Measurements from ENCODE around the gene THEM4.

THEM4 gene

GRCh38 chr1:151831605-151832004, 77.7 kb downstream of the THEM4 start, which contains the start of gene RORC:
TSS of gene RORC (minus strand) at chr1:151831802. CDS start at chr1:151831764, 38 bp downstream.
- no peak for DNase-seq
- Histone ChIP-seq H3K4me3 (ENCODE audit: low read depth, low read length) (no peak within 1 kb of the TSS), H3K27ac (no peak within 1 kb of the TSS), H3K27me3 (ENCODE audit: insufficient read depth, low read depth, severe bottlenecking) (no peaks in the 10 kb centered on the region), H3K36me3 (no peaks in the 10 kb centered on the region), H3K9me3 (ENCODE audit: severe bottlenecking) (no peaks in the 10 kb centered on the region)
- TF ChIP-seq CTCF (IDR thresholded peaks at IDR 0.05; ENCODE audit: low read depth, low read length) = no peak

GRCh38 chr1:151831256-151831591, 78.1 kb downstream of the THEM4 start:
- H3K36me3 ChIP-seq = no peaks in the 10 kb centered on the region
- TF ChIP-seq CTCF (IDR thresholded peaks at IDR 0.05; ENCODE audit: low read depth, low read length) = no peak
- no peak overlapping the region for H3K4me3 ChIP-seq (ENCODE audit: low read depth, low read length)
- DNase-seq = no peak
- no peaks in the 10 kb centered on the region for H3K9me3 ChIP-seq (ENCODE audit: severe bottlenecking)
- H3K27me3 ChIP-seq (ENCODE audit: insufficient read depth, low read depth, severe bottlenecking) = no peaks in the 10 kb centered on the region
- no peak overlapping the region for H3K27ac ChIP-seq

- Histone ChIP-seq H3K9me3 (ENCODE audit: severe bottlenecking) (no peaks in the 10 kb centered on the region), H3K27me3 (ENCODE audit: insufficient read depth, low read depth, severe bottlenecking) (no peaks in the 10 kb centered on the region), H3K27ac (peak overlapping the region; percentile 1; the same call in 1 of the 2 replicates), H3K4me3 (ENCODE audit: low read depth, low read length) (no peak overlapping the region), H3K36me3 (no peaks in the 10 kb centered on the region)
- TF ChIP-seq CTCF (IDR thresholded peaks at IDR 0.05; ENCODE audit: low read depth, low read length) = no peak
- no peak for DNase-seq
These were observed 79.3 kb downstream of the THEM4 start for GRCh38 chr1:151830055-151830454.

GRCh38 chr1:151829352-151830046, 79.8 kb downstream of the THEM4 start:
- no peak for DNase-seq
- H3K9me3 ChIP-seq (ENCODE audit: severe bottlenecking) = no peaks in the 10 kb centered on the region
- no peak for TF ChIP-seq CTCF (IDR thresholded peaks at IDR 0.05; ENCODE audit: low read depth, low read length)
- H3K27ac ChIP-seq = no peak overlapping the region
- H3K36me3 ChIP-seq = no peaks in the 10 kb centered on the region
- H3K27me3 ChIP-seq (ENCODE audit: insufficient read depth, low read depth, severe bottlenecking) = no peaks in the 10 kb centered on the region
- H3K4me3 ChIP-seq (ENCODE audit: low read depth, low read length) = no peak overlapping the region

GRCh38 chr1:151828921-151829320, 80.4 kb downstream of the THEM4 start:
- Histone ChIP-seq H3K36me3 (no peaks in the 10 kb centered on the region), H3K9me3 (ENCODE audit: severe bottlenecking) (no peaks in the 10 kb centered on the region), H3K4me3 (ENCODE audit: low read depth, low read length) (no peak overlapping the region), H3K27me3 (ENCODE audit: insufficient read depth, low read depth, severe bottlenecking) (no peaks in the 10 kb centered on the region), H3K27ac (no peak overlapping the region)
- peak; percentile 60 for DNase-seq
- no peak for TF ChIP-seq CTCF (IDR thresholded peaks at IDR 0.05; ENCODE audit: low read depth, low read length)

GRCh38 chr1:151827853-151828252, 81.5 kb downstream of the THEM4 start:
- H3K36me3 ChIP-seq = no peaks in the 10 kb centered on the region
- no peak overlapping the region for H3K4me3 ChIP-seq (ENCODE audit: low read depth, low read length)
- peak overlapping the region; percentile 0; the same call in 1 of the 2 replicates for H3K27ac ChIP-seq
- peak; percentile 84 for DNase-seq
- no peak for TF ChIP-seq CTCF (IDR thresholded peaks at IDR 0.05; ENCODE audit: low read depth, low read length)
- no peaks in the 10 kb centered on the region for H3K27me3 ChIP-seq (ENCODE audit: insufficient read depth, low read depth, severe bottlenecking)
- no peaks in the 10 kb centered on the region for H3K9me3 ChIP-seq (ENCODE audit: severe bottlenecking)

Measured in WERI-Rb-1 (cell line).